ENCODE measurements around the gene FAM180A. TPM values are rescaled to one million over a fixed set of nuclear protein-coding genes. Genes with fewer than 3 reads are reported as not detected.

The FAM180A gene
- total and polyA plus RNA-seq, 10 donors: 0.19 to 1.3 (median 0.85) TPM; not detected in 5

DNA sequence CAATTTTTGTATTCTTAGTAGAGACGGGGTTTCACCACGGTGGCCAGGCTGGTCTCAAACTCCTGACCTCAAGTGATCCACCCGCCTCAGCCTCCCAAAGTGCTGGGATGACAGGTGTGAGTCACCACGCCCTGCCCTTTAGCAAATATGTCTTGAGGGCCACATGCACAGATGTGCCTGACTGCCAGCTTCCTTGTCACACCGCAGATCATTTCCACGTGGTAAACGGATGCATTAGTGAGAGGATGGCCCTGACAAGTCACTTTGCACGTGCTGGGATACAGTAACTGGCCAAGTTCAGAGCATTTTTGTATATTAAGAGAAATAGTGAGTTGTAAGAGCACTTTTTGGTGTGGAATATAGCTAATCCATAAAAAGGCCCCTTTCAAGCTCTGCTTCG, 44.3 kb upstream of the FAM180A start:
- Histone ChIP-seq H3K4me1 (peaks cover 0 to 12% (median 0%) of the 10 kb centered on the region in 6 donors), H3K36me3 (no peaks in the 10 kb centered on the region), H3K27ac (peak overlapping the region in 2 of 8 donors; percentile 73 to 80), H3K9me3 (no peaks in the 10 kb centered on the region), H3K4me3 (no peak overlapping the region), H3K27me3 (replicated peaks in 1 of 7) (no peaks in the 10 kb centered on the region)
- TF ChIP-seq, protein P1, sequence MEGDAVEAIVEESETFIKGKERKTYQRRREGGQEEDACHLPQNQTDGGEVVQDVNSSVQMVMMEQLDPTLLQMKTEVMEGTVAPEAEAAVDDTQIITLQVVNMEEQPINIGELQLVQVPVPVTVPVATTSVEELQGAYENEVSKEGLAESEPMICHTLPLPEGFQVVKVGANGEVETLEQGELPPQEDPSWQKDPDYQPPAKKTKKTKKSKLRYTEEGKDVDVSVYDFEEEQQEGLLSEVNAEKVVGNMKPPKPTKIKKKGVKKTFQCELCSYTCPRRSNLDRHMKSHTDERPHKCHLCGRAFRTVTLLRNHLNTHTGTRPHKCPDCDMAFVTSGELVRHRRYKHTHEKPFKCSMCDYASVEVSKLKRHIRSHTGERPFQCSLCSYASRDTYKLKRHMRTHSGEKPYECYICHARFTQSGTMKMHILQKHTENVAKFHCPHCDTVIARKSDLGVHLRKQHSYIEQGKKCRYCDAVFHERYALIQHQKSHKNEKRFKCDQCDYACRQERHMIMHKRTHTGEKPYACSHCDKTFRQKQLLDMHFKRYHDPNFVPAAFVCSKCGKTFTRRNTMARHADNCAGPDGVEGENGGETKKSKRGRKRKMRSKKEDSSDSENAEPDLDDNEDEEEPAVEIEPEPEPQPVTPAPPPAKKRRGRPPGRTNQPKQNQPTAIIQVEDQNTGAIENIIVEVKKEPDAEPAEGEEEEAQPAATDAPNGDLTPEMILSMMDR (IDR thresholded peaks at IDR 0.05 in 8 of 11, conservative IDR thresholded peaks at IDR 0.05 in 3 of 11): no peak
- no peak for TF ChIP-seq POLR2A (IDR thresholded peaks at IDR 0.05)
- TF ChIP-seq POLR2AphosphoS5 (IDR thresholded peaks at IDR 0.05): no peak
- DNase-seq: no peak
- intact Hi-C loops (cut with DNase I; ENCODE audit: low total_unique reads): no loop called here
- 76 to 92% (median 79%) methylated on average over 9 of the region's 9 CpGs for WGBS, 5 donors

DNA sequence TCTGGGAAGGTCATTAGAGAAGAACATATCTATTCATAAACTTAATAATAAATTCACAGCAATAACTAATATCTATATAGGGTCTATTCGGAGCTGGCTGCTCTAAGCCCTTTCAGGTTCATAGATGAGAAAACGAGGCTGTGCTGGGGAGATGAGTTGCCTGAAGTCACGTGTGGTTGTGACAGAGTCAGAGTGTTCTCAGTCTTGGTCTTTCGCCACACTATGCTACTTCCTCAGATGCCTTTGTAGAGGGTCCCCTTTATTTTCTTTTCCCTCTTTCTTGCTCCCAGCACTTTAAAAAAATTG, 43.7 kb upstream of the FAM180A start:
- Histone ChIP-seq H3K36me3 (no peaks in the 10 kb centered on the region), H3K27me3 (replicated peaks in 1 of 7) (no peaks in the 10 kb centered on the region), H3K4me3 (no peak overlapping the region), H3K27ac (peak overlapping the region in 4 of 8 donors; percentile 36 to 80 (median 66)), H3K9me3 (no peaks in the 10 kb centered on the region), H3K4me1 (peaks cover 0 to 12% (median 0%) of the 10 kb centered on the region in 6 donors)
- TF ChIP-seq, protein P1 (IDR thresholded peaks at IDR 0.05 in 8 of 11, conservative IDR thresholded peaks at IDR 0.05 in 3 of 11): no peak
- TF ChIP-seq POLR2A (IDR thresholded peaks at IDR 0.05): no peak
- TF ChIP-seq POLR2AphosphoS5 (IDR thresholded peaks at IDR 0.05): no peak
- intact Hi-C loops (cut with DNase I; ENCODE audit: low total_unique reads): no loop called here
- no peak for DNase-seq
- WGBS, 5 donors: 46 to 76% (median 56%) methylated on average over 4 of the region's 4 CpGs

DNA sequence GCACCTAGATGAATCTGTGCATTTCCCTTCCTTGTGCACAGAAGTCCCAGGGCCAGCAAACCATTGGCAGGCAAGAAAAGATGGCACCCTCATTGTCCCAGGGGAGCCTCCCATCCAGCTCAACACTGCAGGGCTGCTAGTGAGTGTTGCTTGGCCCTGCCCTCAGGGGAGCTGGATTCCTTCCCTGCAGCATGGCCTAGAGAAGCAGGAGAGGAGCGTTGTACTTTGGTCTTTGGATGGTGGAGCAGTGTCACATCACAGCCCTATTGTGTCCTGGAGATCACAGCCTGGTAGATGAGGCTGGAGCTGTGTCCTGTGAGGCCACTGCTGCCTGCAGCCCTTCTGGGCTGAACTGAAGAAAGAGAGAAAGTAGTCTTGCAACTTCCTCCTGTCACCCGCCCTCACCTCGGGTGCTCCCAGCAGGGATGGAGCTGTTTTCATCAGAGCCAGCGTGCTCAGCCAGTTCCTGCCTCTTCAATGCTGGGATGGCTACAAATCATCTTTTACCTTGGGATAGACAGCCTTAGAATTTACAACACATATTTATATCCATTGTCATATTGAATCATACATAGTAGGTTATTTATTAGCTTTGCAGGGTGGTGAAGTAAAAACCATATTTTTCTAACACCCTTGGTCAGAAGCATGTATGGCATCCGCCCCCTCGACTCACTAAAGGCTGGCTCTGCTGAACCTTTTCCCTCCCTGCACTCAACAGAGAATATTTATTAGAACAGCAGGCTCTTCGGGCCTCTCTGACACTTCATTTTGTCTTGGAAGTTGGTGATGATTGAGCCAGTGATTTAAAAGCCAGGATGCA, 43.1 kb upstream of the FAM180A start:
- no peaks in the 10 kb centered on the region for H3K9me3 ChIP-seq
- H3K36me3 ChIP-seq: no peaks in the 10 kb centered on the region
- H3K27me3 ChIP-seq (replicated peaks in 1 of 7): no peaks in the 10 kb centered on the region
- H3K4me1 ChIP-seq: peaks cover 0 to 12% (median 0%) of the 10 kb centered on the region in 6 donors
- no peak for TF ChIP-seq POLR2AphosphoS5 (IDR thresholded peaks at IDR 0.05)
- no peak for TF ChIP-seq POLR2A (IDR thresholded peaks at IDR 0.05)
- TF ChIP-seq, protein P1 (IDR thresholded peaks at IDR 0.05 in 8 of 11, conservative IDR thresholded peaks at IDR 0.05 in 3 of 11): no peak
- H3K27ac ChIP-seq: peak overlapping the region in 4 of 8 donors; percentile 36 to 80 (median 66)
- intact Hi-C loops (cut with DNase I; ENCODE audit: low total_unique reads): no loop called here
- no peak overlapping the region for H3K4me3 ChIP-seq
- peak; percentile 80 for DNase-seq
- WGBS, 5 donors: 61 to 67% (median 66%) methylated on average over 7 of the region's 7 CpGs

DNA sequence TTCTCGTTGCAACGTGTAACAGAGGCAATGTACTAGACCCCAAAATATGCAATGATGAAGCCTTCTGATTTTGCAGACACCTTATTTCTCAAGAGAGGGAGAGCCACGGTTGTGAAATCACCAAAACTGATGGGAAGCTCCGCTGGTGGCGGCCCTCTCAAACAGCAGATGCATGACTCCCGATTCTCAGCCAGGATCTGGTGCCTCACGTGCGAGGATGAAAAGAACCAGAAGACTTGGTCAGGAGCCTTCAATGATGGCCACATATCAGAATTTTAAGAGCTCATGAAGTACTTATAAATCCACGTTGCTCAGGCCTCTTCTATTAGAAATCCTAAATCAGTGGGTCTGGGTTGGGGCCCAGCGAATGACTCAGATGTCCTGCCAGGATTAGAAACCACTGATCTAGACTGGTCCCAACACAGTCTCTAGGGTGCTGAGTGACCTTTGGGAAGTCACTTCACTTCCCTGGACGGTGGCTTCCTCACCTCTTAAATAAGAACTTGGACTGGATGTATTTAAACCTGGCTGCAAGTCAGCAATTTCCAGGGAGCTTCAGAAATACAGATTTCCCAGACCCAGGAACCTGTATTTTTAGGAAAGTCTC, 41.9 kb upstream of the FAM180A start:
- DNase-seq: no peak
- Histone ChIP-seq H3K4me1 (peaks cover 0 to 12% (median 0%) of the 10 kb centered on the region in 6 donors), H3K27ac (peak overlapping the region in 1 of 8 donors; percentile 73), H3K4me3 (no peak overlapping the region), H3K9me3 (no peaks in the 10 kb centered on the region), H3K36me3 (no peaks in the 10 kb centered on the region), H3K27me3 (replicated peaks in 1 of 7) (no peaks in the 10 kb centered on the region)
- 65 to 85% (median 76%) methylated on average over 11 of the region's 11 CpGs for WGBS, 5 donors
- intact Hi-C loops (cut with DNase I; ENCODE audit: low total_unique reads): no loop called here
- TF ChIP-seq, protein P1 (IDR thresholded peaks at IDR 0.05 in 8 of 11, conservative IDR thresholded peaks at IDR 0.05 in 3 of 11): no peak
- no peak for TF ChIP-seq POLR2A (IDR thresholded peaks at IDR 0.05)
- no peak for TF ChIP-seq POLR2AphosphoS5 (IDR thresholded peaks at IDR 0.05)

Data from spleen (tissue), 11 donors.